ENCODE measurements around the gene INPP5D. TPM values are rescaled to one million over a fixed set of nuclear protein-coding genes. Genes with fewer than 3 reads are reported as not detected.
"Not testable (repeated sequence)": the region's sequence is repeated elsewhere in the genome, so short reads cannot be mapped to it uniquely, and the experiment has no call there.

Gene INPP5D
- total and polyA plus RNA-seq, 2 donors (not counting 1 experiment from before 2014, with no cell fraction given): 152 to 444 TPM

DNA sequence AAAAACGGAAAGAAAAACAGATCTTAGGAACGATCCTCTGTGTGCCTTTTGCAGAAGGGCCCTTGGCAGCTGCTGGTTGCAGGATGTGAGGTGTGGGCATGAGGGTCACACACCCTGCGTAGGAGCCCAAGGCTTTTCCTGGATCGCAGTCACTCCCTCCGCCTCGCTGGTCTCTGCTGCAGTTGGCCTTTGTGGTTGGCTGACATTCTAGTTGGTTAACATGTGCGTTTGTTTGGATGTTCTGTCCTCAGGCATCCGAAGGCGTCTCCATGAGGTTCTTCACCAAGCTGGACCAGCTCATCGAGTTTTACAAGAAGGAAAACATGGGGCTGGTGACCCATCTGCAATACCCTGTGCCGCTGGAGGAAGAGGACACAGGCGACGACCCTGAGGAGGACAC, 61.7 kb downstream of the INPP5D start:
- no peak for TF ChIP-seq EZH2 (IDR thresholded peaks at IDR 0.05; ENCODE audit: borderline replicate concordance, insufficient read depth, low read depth, low read length, poor library complexity, severe bottlenecking)
- TF ChIP-seq, protein P1, sequence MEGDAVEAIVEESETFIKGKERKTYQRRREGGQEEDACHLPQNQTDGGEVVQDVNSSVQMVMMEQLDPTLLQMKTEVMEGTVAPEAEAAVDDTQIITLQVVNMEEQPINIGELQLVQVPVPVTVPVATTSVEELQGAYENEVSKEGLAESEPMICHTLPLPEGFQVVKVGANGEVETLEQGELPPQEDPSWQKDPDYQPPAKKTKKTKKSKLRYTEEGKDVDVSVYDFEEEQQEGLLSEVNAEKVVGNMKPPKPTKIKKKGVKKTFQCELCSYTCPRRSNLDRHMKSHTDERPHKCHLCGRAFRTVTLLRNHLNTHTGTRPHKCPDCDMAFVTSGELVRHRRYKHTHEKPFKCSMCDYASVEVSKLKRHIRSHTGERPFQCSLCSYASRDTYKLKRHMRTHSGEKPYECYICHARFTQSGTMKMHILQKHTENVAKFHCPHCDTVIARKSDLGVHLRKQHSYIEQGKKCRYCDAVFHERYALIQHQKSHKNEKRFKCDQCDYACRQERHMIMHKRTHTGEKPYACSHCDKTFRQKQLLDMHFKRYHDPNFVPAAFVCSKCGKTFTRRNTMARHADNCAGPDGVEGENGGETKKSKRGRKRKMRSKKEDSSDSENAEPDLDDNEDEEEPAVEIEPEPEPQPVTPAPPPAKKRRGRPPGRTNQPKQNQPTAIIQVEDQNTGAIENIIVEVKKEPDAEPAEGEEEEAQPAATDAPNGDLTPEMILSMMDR (IDR thresholded peaks at IDR 0.05): no peak
- WGBS (ENCODE audit: insufficient coverage): 88% methylated on average over 12 of the region's 13 CpGs
- peaks cover 5 to 89% of the 10 kb centered on the region in 2 experiments for H3K36me3 ChIP-seq (replicated peaks in 1 of 2; ENCODE audit: control extremely low read depth in 1 of 2, control insufficient read depth in 1 of 2, extremely low read depth in 1 of 2, insufficient read depth in 2 of 2, low read length in 1 of 2)
- peaks cover 0 to 3% (median 0%) of the 10 kb centered on the region in 3 donors for H3K9me3 ChIP-seq (ENCODE audit: control extremely low read depth in 1 of 3, control insufficient read depth in 2 of 3, insufficient read depth in 1 of 3, low read length in 2 of 3)
- Mint-ChIP-seq H3K4me3 (no peak overlapping the region), H3K4me1 (peaks cover 73% of the 10 kb centered on the region), H3K9me3 (ENCODE audit: insufficient read depth) (no peaks in the 10 kb centered on the region), H3K27me3 (no peaks in the 10 kb centered on the region), H3K27ac (peak overlapping the region; percentile 64)
- DNase-seq (no peak), ATAC-seq (ENCODE audit: low read depth) (no peak)
- H3K27me3 ChIP-seq (replicated peaks in 1 of 4; ENCODE audit: control extremely low read depth in 1 of 4, control insufficient read depth in 3 of 4, insufficient read depth in 4 of 4, low read length in 3 of 4): no peaks in the 10 kb centered on the region
- H3K27ac ChIP-seq (ENCODE audit: low read length in 2 of 2): peak overlapping the region in 1 of 2 donors; percentile 97
- H3K79me2 ChIP-seq (ENCODE audit: control insufficient read depth, insufficient read depth, low read length): peaks cover 97% of the 10 kb centered on the region
- H2AFZ ChIP-seq (ENCODE audit: insufficient read depth, low read depth, low read length, poor library complexity, severe bottlenecking): no peak overlapping the region
- intact Hi-C loops (cut with micrococcal nuclease): loop anchor here (5.0 kb wide), 2 partner anchors 40 to 295 kb away; no protein-coding TSS in a partner anchor
- H4K20me1 ChIP-seq (ENCODE audit: control insufficient read depth, insufficient read depth, low read length, poor library complexity, severe bottlenecking): peaks cover 86% of the 10 kb centered on the region
- POLR2A ChIA-PET: interaction anchor here (3.8 kb wide), 1 partner anchor 61 kb away, joined by 38 read pairs; the partner anchor contains the start of gene INPP5D
- H3K4me3 ChIP-seq (ENCODE audit: control extremely low read depth in 1 of 5, extremely low read depth in 1 of 5, insufficient read depth in 1 of 5, low read depth in 2 of 5, low read length in 4 of 5): no peak overlapping the region
- peaks cover 47 to 71% of the 10 kb centered on the region in 2 donors for H3K4me1 ChIP-seq (ENCODE audit: control insufficient read depth in 2 of 2, insufficient read depth in 2 of 2, low read length in 2 of 2)
- no peak overlapping the region for H3K4me2 ChIP-seq (replicated peaks; ENCODE audit: low read depth, low read length, poor library complexity, severe bottlenecking)
- H3K9ac ChIP-seq (ENCODE audit: low read length): no peak overlapping the region
- CTCF ChIA-PET: interaction anchor here (0.8 to 1.0 kb wide), 2 partner anchors 19 to 69 kb away, joined by 3 to 4 read pairs; no protein-coding TSS in a partner anchor

DNA sequence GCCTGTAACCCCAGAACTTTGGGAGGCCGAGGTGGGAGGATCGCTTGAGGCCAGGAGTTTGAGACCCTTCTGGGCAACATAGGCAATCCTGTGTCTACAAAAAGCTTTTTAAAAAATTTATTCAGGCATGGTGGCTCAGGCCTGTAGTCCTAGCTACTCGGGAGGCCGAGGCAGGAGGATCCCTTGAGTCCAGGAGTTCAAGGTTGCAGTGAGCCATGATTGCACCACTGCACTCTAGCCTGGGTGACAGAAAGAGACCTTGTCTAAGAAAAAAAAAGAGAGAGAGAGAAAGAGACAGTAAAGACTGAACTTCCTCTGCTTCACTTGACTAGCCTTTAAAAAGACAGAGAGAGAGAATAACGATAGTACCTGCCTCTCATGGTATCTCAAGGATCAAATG, 62.4 kb downstream of the INPP5D start:
- Histone ChIP-seq H2AFZ (ENCODE audit: insufficient read depth, low read depth, low read length, poor library complexity, severe bottlenecking) (no peak overlapping the region), H3K4me1 (ENCODE audit: control insufficient read depth in 2 of 2, insufficient read depth in 2 of 2, low read length in 2 of 2) (peaks cover 47 to 65% of the 10 kb centered on the region in 2 donors), H4K20me1 (ENCODE audit: control insufficient read depth, insufficient read depth, low read length, poor library complexity, severe bottlenecking) (peaks cover 86% of the 10 kb centered on the region), H3K79me2 (ENCODE audit: control insufficient read depth, insufficient read depth, low read length) (peaks cover 97% of the 10 kb centered on the region), H3K9me3 (ENCODE audit: control extremely low read depth in 1 of 3, control insufficient read depth in 2 of 3, insufficient read depth in 1 of 3, low read length in 2 of 3) (peaks cover 0 to 3% (median 0%) of the 10 kb centered on the region in 3 donors), H3K27ac (ENCODE audit: low read length in 2 of 2) (peak overlapping the region; percentile 11 to 97), H3K9ac (ENCODE audit: low read length) (no peak overlapping the region), H3K36me3 (replicated peaks in 1 of 2; ENCODE audit: control extremely low read depth in 1 of 2, control insufficient read depth in 1 of 2, extremely low read depth in 1 of 2, insufficient read depth in 2 of 2, low read length in 1 of 2) (peaks cover 7 to 89% of the 10 kb centered on the region in 2 experiments), H3K4me2 (replicated peaks; ENCODE audit: low read depth, low read length, poor library complexity, severe bottlenecking) (no peak overlapping the region), H3K4me3 (ENCODE audit: control extremely low read depth in 1 of 5, extremely low read depth in 1 of 5, insufficient read depth in 1 of 5, low read depth in 2 of 5, low read length in 4 of 5) (no peak overlapping the region), H3K27me3 (replicated peaks in 1 of 4; ENCODE audit: control extremely low read depth in 1 of 4, control insufficient read depth in 3 of 4, insufficient read depth in 4 of 4, low read length in 3 of 4) (no peaks in the 10 kb centered on the region)
- Mint-ChIP-seq H3K27ac (peak overlapping the region; percentile 64), H3K4me1 (peaks cover 66% of the 10 kb centered on the region), H3K4me3 (no peak overlapping the region), H3K9me3 (ENCODE audit: insufficient read depth) (no peaks in the 10 kb centered on the region), H3K27me3 (no peaks in the 10 kb centered on the region)
- ATAC-seq (ENCODE audit: low read depth) (no peak), DNase-seq (no peak)
- ChIA-PET CTCF (interaction anchor here (0.8 to 3.2 kb wide), 3 partner anchors 18 to 69 kb away, joined by 3 to 24 read pairs (median 4); no protein-coding TSS in a partner anchor), POLR2A (interaction anchor here (3.8 kb wide), 1 partner anchor 62 kb away, joined by 38 read pairs; the partner anchor contains the start of gene INPP5D)
- TF ChIP-seq, protein P1 (IDR thresholded peaks at IDR 0.05): no peak
- no peak for TF ChIP-seq EZH2 (IDR thresholded peaks at IDR 0.05; ENCODE audit: borderline replicate concordance, insufficient read depth, low read depth, low read length, poor library complexity, severe bottlenecking)
- 100% methylated on average over 4 of the region's 5 CpGs for WGBS (ENCODE audit: insufficient coverage)
- intact Hi-C loops (cut with micrococcal nuclease): loop anchor here (5.0 kb wide), 2 partner anchors 40 to 295 kb away; no protein-coding TSS in a partner anchor

DNA sequence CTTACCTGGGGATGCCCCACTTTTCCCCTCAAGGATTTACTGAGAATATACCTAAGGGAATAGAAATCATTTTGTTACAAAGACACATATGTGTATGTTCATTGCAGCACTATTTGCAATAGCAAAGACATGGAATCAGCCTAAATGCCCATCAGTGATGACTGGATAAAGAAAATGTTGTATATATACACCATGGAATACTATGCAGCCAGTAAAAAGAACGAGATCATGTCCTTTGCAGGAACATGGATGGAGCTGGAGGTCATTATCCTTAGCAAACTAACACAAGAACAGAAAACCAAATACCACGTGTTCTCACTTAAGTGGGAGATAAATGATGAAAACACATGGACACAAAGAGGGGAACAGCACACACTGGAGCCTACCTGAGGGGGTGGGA, 63.4 kb downstream of the INPP5D start:
- ChIA-PET POLR2A (interaction anchor here (0.7 to 4.6 kb wide), 4 partner anchors 10 to 63 kb away, joined by 6 to 39 read pairs (median 29); partner anchors contain the start of gene INPP5D), CTCF (interaction anchor here (1.1 to 3.2 kb wide), 4 partner anchors 41 to 70 kb away, joined by 4 to 26 read pairs (median 14); partner anchors contain the start of gene INPP5D)
- H3K36me3 ChIP-seq (replicated peaks in 1 of 2; ENCODE audit: control extremely low read depth in 1 of 2, control insufficient read depth in 1 of 2, extremely low read depth in 1 of 2, insufficient read depth in 2 of 2, low read length in 1 of 2): peaks cover 8 to 87% of the 10 kb centered on the region in 2 experiments
- not testable (repeated sequence) for H3K27me3 Mint-ChIP-seq; H3K27me3 ChIP-seq (replicated peaks in 1 of 4; ENCODE audit: control extremely low read depth in 1 of 4, control insufficient read depth in 3 of 4, insufficient read depth in 4 of 4, low read length in 3 of 4); H3K9me3 Mint-ChIP-seq (ENCODE audit: insufficient read depth); H3K4me3 ChIP-seq (ENCODE audit: control extremely low read depth in 1 of 5, extremely low read depth in 1 of 5, insufficient read depth in 1 of 5, low read depth in 2 of 5, low read length in 4 of 5); H2AFZ ChIP-seq (ENCODE audit: insufficient read depth, low read depth, low read length, poor library complexity, severe bottlenecking); ATAC-seq (ENCODE audit: low read depth); H3K9me3 ChIP-seq (ENCODE audit: control extremely low read depth in 1 of 3, control insufficient read depth in 2 of 3, insufficient read depth in 1 of 3, low read length in 2 of 3); H3K4me2 ChIP-seq (replicated peaks; ENCODE audit: low read depth, low read length, poor library complexity, severe bottlenecking); DNase-seq; H3K9ac ChIP-seq (ENCODE audit: low read length)
- intact Hi-C loops (cut with micrococcal nuclease): loop anchor here (5.0 kb wide), 2 partner anchors 41 to 294 kb away; no protein-coding TSS in a partner anchor
- peaks cover 97% of the 10 kb centered on the region for H3K79me2 ChIP-seq (ENCODE audit: control insufficient read depth, insufficient read depth, low read length)
- H3K27ac Mint-ChIP-seq: peak overlapping the region; percentile 86
- peaks cover 83% of the 10 kb centered on the region for H4K20me1 ChIP-seq (ENCODE audit: control insufficient read depth, insufficient read depth, low read length, poor library complexity, severe bottlenecking)
- WGBS (ENCODE audit: insufficient coverage): no CpG with 5 or more reads among the region's 2 CpGs
- H3K4me3 Mint-ChIP-seq: peak overlapping the region; percentile 57
- H3K27ac ChIP-seq (ENCODE audit: low read length in 2 of 2): peak overlapping the region in 1 of 2 donors; percentile 97
- H3K4me1 ChIP-seq (ENCODE audit: control insufficient read depth in 2 of 2, insufficient read depth in 2 of 2, low read length in 2 of 2): peaks cover 36 to 55% of the 10 kb centered on the region in 2 donors
- peaks cover 56% of the 10 kb centered on the region for H3K4me1 Mint-ChIP-seq
